IPS-NIHi7 (cell line): ENCODE results near the gene ACAD8.
"Not testable (repeated sequence)": the region's sequence is repeated elsewhere in the genome, so short reads cannot be mapped to it uniquely, and the experiment has no call there.

Source experiments
- DNase-seq: peaks from one replicate; pipeline ENCODE4 v3.0.0; 2012; ENCODE audit warnings: mixed read lengths; ENCODE audit errors: extremely low spot score

Gene ACAD8

GRCh38 chr11:134238956-134239355 is 14.4 kb upstream of the ACAD8 start:
- no peak for DNase-seq

DNA sequence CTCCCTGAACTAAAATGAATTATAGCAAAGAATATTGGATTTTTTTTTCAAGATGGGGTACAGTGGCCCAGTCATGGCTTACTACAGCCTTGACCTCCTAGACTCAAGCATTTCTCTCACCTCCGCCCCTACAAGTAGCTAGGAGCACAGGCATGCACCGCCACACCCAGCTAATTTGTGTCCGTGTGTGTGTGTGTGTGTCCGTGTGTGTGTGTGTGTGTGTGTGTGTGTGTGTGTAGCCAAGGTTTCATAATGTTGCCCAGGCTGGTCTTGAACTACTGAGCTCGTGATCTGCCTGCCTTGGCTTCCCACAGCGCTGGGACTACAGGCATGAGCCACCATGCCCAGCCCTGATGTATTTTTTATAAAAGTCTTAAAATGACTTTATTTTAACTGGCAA is 12.8 kb upstream of the ACAD8 start:
- DNase-seq: no peak

DNA sequence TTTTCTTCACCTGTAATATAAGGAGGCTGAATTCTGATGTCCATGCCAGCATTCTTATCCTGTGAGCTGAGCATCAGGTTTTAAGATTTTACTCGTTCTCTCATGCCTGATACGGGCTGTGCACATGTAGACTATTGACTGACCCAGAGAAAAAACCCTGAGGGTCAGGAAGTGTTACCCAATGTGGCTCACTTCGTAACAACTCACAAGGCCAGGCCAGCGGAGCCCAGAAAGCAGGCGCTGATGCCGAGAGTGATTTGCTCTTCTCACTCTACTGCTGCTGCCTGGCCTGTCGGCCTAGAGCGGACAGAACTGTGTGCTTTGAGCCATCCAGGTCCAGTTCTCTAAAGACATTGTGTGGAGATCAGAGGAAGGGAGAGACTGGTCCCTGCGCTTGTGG is 11.0 kb upstream of the ACAD8 start:
- no peak for DNase-seq

DNA sequence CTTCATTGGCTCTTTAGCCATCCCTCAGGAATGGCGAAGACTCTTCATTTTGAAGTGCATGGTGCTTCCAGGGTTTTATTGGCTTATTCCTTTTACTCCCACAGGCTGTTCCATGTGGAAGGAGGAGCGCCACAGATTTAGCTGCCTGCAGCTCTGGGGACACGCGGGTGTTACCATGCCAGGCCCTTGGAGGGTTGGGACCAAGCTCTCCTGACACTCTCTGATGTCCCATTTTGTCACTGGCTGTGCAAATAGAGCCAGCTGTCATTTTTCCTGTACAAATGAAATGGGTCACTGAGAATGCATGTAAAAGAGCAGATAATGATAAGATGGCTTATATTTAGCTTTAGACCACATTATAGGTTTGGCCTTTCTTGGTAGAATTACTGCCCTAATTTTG is 9.5 kb upstream of the ACAD8 start:
- no peak for DNase-seq

DNA sequence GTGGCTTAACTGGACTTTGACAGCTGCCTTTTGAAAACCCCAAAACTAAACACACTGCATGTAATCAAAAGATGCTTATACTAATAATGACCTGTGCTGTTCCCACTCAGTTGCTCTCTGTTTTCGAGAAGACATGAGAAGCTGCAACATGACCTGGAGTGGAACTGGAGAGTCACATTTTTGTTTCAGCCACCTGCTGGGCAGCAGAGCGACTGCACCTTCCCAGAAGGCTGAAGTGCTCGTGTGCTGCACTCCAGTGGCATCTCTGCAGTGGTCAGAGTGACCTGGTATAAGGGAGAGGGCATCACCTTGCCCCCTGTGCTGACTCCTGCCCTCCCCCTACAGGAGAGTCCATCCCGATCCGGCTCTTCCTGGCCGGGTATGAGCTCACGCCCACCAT is 8.8 kb upstream of the ACAD8 start:
- peak; percentile 43 for DNase-seq

- DNase-seq: no peak
Measured at GRCh38 chr11:134245434-134245833, 7.9 kb upstream of the ACAD8 start.

- no peak for DNase-seq
Measured at GRCh38 chr11:134246100-134246499, 7.3 kb upstream of the ACAD8 start.

GRCh38 chr11:134246678-134247077 is 6.7 kb upstream of the ACAD8 start:
- no peak for DNase-seq

- no peak for DNase-seq
Measured at GRCh38 chr11:134248910-134249480, 4.4 kb upstream of the ACAD8 start.

DNA sequence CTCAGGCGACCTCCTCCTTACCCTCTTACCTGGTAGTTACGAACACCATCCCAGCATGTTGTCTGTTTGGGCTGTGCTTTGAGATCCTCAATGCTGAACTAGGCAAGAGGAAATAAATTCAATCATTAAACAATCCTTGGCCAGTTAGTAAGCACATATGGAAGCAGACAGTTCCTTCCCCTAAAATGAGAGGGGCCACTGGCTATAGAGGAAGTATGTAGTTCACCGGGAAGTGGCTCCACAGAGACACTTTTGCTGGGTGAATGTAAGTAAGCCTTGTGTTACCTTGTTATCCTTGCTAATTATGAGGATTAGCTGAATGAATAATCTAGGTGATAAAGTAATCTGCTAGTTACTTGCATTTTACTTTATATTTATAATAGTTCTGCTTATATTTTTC is 3.1 kb upstream of the ACAD8 start:
- no peak for DNase-seq

DNA sequence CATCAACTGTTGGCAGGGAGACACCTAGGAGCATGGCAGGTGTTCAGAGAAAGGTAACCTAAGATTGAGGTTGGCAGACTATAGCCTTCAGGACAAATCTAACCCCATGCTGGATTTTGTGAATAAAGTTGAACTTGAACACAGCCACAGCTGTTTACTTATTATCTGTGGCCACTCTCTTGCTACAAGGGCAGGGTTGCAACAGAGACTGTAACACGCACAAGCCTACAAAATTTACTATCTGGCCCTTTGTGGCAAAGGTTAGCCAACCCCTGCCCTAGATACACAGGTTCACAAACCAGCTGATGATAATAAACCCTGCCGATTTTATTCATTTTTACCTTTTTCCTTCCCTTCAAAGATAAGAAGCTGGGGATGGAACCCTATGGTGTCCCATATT is 2.7 kb upstream of the ACAD8 start:
- no peak for DNase-seq

DNA sequence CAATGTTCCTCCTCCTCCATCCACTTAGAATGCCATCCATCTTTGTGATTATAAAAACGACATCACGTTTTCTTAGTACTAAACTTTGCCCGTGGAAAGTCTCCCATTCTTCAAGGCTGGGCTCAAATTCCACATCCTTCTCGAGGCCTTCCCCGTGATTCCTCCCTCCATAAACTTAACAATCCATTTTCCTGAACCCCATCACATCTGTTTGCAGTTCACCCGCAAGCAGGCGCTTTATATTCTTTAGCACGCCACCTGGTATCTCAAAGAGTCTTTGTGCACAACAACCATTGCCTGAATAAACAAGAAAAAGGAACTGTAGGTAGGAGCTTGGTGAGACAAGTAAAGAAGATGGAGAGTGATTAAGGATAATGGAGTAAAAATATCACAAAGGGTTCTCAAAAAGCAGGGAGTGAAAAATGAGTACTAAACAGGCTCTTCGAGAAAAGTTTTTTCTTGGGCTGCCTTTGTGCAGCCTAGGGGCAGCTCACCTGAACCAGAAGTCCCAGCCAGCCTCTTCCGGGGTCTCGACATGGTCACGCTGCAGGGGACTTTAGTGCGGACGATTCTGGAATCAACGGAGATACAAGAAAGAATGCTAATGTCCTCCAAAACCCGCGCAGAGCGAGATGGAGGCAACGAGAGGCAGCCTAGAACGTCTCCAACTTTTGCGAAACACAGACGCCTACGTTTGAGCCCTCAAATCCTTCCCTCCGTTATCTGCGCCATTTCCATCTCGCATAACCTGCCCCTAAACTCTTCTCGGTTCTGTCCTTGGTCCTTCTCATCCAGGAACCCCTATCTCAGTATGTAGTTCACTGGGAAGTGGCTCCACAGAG is 801 bp upstream of the ACAD8 start:
- DNase-seq: no peak

GRCh38 chr11:134254433-134255183 is 1.2 kb downstream of the ACAD8 start:
- no peak for DNase-seq

DNA sequence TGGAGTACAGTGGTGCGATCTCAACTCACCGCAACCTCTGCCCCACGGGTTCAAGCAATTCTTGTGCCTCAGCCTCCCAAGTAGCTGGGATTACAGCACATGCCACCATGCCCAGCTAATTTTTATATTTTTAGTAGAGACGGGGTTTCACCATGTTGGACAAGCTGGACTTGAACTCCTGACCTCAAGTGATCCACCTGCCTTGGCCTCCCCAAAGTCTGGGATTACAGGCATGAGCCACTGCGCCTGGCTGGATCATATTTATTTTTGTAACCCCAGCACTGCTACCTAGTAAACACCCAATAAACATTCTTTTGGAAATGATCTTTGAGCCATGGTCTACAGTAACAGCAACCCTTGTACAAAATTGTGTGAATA is 1.8 kb downstream of the ACAD8 start:
- not testable (repeated sequence) for DNase-seq

GRCh38 chr11:134257101-134257500 is 3.7 kb downstream of the ACAD8 start:
- DNase-seq: no peak

- DNase-seq: no peak
Measured at GRCh38 chr11:134258577-134258976, 5.2 kb downstream of the ACAD8 start.

DNA sequence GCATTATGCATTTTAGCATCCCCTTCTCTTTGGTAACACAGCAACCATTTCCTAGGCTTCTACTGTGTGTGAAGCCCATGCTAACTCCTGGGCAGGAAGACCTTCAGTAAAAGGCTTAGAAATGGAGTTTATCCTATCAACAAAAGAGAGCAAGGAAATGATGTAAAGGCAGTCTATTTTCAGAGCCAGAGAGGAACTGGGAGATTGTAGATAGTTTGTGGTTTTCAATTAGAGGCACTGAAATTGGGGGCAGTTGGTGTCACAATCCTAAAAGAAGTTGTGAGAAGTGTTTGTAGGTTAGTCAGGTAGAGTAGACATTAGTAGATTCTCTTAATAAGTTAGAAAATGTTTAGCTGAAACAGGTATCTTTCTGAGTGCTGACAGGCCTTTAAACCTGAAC is 7.1 kb downstream of the ACAD8 start:
- no peak for DNase-seq

DNA sequence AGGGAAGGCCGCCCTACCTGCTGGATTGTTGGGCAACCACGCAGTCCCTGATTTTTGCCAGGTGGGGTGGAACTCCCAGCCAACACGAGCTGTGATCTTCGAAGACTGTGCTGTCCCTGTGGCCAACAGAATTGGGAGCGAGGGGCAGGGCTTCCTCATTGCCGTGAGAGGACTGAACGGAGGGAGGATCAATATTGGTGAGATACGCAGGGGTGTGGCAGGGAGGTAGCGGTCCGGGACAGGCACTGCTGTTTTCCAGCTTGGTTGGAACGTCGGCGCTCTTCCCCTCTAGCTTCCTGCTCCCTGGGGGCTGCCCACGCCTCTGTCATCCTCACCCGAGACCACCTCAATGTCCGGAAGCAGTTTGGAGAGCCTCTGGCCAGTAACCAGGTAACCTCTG is 7.6 kb downstream of the ACAD8 start:
- no peak for DNase-seq

GRCh38 chr11:134261626-134262488 is 8.5 kb downstream of the ACAD8 start:
- DNase-seq: peak; percentile 77

- no peak for DNase-seq
Measured at GRCh38 chr11:134264966-134265764, 11.8 kb downstream of the ACAD8 start.

DNA sequence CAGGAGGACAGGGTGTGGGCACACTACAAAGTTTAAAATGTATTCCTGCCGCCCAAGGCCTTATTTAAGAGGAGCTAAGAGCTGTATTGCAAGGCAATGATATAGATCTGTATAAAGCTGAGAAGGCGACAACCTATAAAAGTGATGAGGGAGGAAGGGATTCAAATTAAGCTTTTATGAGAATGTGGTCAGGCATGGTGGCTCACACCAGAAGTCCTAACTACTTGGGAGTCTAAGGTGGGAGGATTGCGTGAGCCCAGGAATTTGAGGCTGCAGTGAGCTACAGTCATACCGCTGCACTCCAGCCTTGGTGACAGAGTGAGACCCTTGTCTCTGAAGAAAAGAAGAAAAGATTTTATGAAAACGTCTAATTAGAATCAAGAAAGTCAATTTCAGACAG is 13.1 kb downstream of the ACAD8 start:
- DNase-seq: no peak
